Measurements from ENCODE around the gene CYP2W1. TPM values are rescaled to one million over a fixed set of nuclear protein-coding genes. Genes with fewer than 3 reads are reported as not detected.

CYP2W1 gene
- total RNA-seq, 1 experiment from 2014 or later, result not detected

GRCh38 chr7:966291-967069 lies 16.5 kb upstream of the CYP2W1 start:
- ChIA-PET CTCF (interaction anchor here (1.1 to 1.5 kb wide), 3 partner anchors 9 to 209 kb away, joined by 3 to 13 read pairs (median 4); no protein-coding TSS in a partner anchor), POLR2A (interaction anchor here (0.6 kb wide), 1 partner anchor 1534 kb away, joined by 5 read pairs; no protein-coding TSS in a partner anchor)
- ATAC-seq (no peak), DNase-seq (ENCODE audit: low spot score) (no peak)
- H3K4me3 Mint-ChIP-seq, result no peak overlapping the region
- peaks cover 26% of the 10 kb centered on the region for H3K36me3 Mint-ChIP-seq
- TF ChIP-seq CBFB (CRISPR knock-in tag; IDR thresholded peaks at IDR 0.05; ENCODE audit: low read depth), result no peak
- TF ChIP-seq ZNF263 (CRISPR knock-in tag; IDR thresholded peaks at IDR 0.05; ENCODE audit: low read depth), result no peak
- TF ChIP-seq ZNF281 (CRISPR knock-in tag; IDR thresholded peaks at IDR 0.05), result no peak
- TF ChIP-seq ETV6 (CRISPR knock-in tag; IDR thresholded peaks at IDR 0.05), result no peak
- TF ChIP-seq AR (CRISPR knock-in tag; IDR thresholded peaks at IDR 0.05), result no peak
- TF ChIP-seq ZNF219 (CRISPR knock-in tag; IDR thresholded peaks at IDR 0.05; ENCODE audit: borderline replicate concordance), result no peak
- peak overlapping the region; percentile 93 for H3K27ac Mint-ChIP-seq
- H3K9me3 Mint-ChIP-seq, result no peaks in the 10 kb centered on the region
- H3K4me1 Mint-ChIP-seq, result peaks cover 6% of the 10 kb centered on the region; the same call in 1 of the 2 replicates
- no peaks in the 10 kb centered on the region for H3K27me3 Mint-ChIP-seq (ENCODE audit: low read depth)

GRCh38 chr7:967361-968082 lies 15.5 kb upstream of the CYP2W1 start:
- peak overlapping the region; percentile 79 for H3K27ac Mint-ChIP-seq
- TF ChIP-seq ZBTB43 (CRISPR knock-in tag; IDR thresholded peaks at IDR 0.05) (no peak), TP53 (CRISPR knock-in tag; IDR thresholded peaks at IDR 0.05) (no peak), NFE2L1 (CRISPR knock-in tag; IDR thresholded peaks at IDR 0.05) (no peak), ATF3 (CRISPR knock-in tag; conservative IDR thresholded peaks at IDR 0.05) (no peak), ZNF512 (CRISPR knock-in tag; IDR thresholded peaks at IDR 0.05; ENCODE audit: borderline replicate concordance) (no peak), CREM (CRISPR knock-in tag; IDR thresholded peaks at IDR 0.05) (no peak), PREB (CRISPR knock-in tag; IDR thresholded peaks at IDR 0.05; ENCODE audit: borderline replicate concordance) (no peak), EMX1 (CRISPR knock-in tag; IDR thresholded peaks at IDR 0.05) (no peak), FOXK1 (CRISPR knock-in tag; IDR thresholded peaks at IDR 0.05) (no peak)
- ChIA-PET POLR2A (no interaction called here), CTCF (interaction anchor here (0.6 to 1.5 kb wide), 6 partner anchors 8 to 208 kb away, joined by 3 to 13 read pairs (median 3); partner anchors contain the start of gene COX19)
- no peaks in the 10 kb centered on the region for H3K27me3 Mint-ChIP-seq (ENCODE audit: low read depth)
- H3K4me3 Mint-ChIP-seq, result no peak overlapping the region
- no peaks in the 10 kb centered on the region for H3K9me3 Mint-ChIP-seq
- peaks cover 6% of the 10 kb centered on the region; the same call in 1 of the 2 replicates for H3K4me1 Mint-ChIP-seq
- DNase-seq (ENCODE audit: low spot score) (no peak), ATAC-seq (no peak)
- H3K36me3 Mint-ChIP-seq, result peaks cover 33% of the 10 kb centered on the region
